Measurements from ENCODE around the gene SCARF2.
"Not testable (repeated sequence)": the region's sequence is repeated elsewhere in the genome, so short reads cannot be mapped to it uniquely, and the experiment has no call there.

GRCh38 chr22:20415241-20415640, 22.4 kb downstream of the SCARF2 start:
- not testable (repeated sequence) for TF ChIP-seq CTCF (IDR thresholded peaks at IDR 0.05 in 8 of 11, conservative IDR thresholded peaks at IDR 0.05 in 3 of 11); POLR2AphosphoS5 (IDR thresholded peaks at IDR 0.05)

Data from spleen (tissue), 7 donors.